GM21825 (cell line): ENCODE data around the gene ANKLE2.

ENCODE experiments used
- ATAC-seq: cut with Tn5 transposase; IDR thresholded peaks from one replicate; pipeline ENCODE4 v1.9.1; 2021; ENCODE audit warnings: mild to moderate bottlenecking, moderate library complexity; ENCODE audit not compliant: unreplicated experiment

ANKLE2 gene

GRCh38 chr12:132747395-132747794 is 14.2 kb downstream of the ANKLE2 start:
- no peak for ATAC-seq

GRCh38 chr12:132746613-132747012 is 15.0 kb downstream of the ANKLE2 start:
- ATAC-seq = no peak

GRCh38 chr12:132743831-132744230 is 17.8 kb downstream of the ANKLE2 start:
- ATAC-seq = no peak

GRCh38 chr12:132741620-132742019 is 20.0 kb downstream of the ANKLE2 start:
- ATAC-seq = no peak

- no peak for ATAC-seq
These were observed 21.0 kb downstream of the ANKLE2 start for GRCh38 chr12:132740652-132741051.

- no peak for ATAC-seq
These were observed 21.4 kb downstream of the ANKLE2 start for GRCh38 chr12:132740313-132740646.

GRCh38 chr12:132739600-132740312 is 21.9 kb downstream of the ANKLE2 start:
- ATAC-seq = no peak

- ATAC-seq = no peak
These were observed 24.7 kb downstream of the ANKLE2 start for GRCh38 chr12:132736913-132737312.

GRCh38 chr12:132736378-132736777 is 25.3 kb downstream of the ANKLE2 start:
- ATAC-seq = no peak

- no peak for ATAC-seq
These were observed 26.1 kb downstream of the ANKLE2 start for GRCh38 chr12:132735496-132735895.

GRCh38 chr12:132734206-132734605 is 27.4 kb downstream of the ANKLE2 start:
- no peak for ATAC-seq

GRCh38 chr12:132731574-132731973 is 30.1 kb downstream of the ANKLE2 start:
- ATAC-seq = no peak

GRCh38 chr12:132730353-132730752 is 31.3 kb downstream of the ANKLE2 start:
- ATAC-seq = no peak

- no peak for ATAC-seq
These were observed 31.9 kb downstream of the ANKLE2 start for GRCh38 chr12:132729541-132730320.

- ATAC-seq = no peak
These were observed 33.1 kb downstream of the ANKLE2 start for GRCh38 chr12:132728502-132728901.

- ATAC-seq = no peak
These were observed 34.4 kb downstream of the ANKLE2 start for GRCh38 chr12:132727091-132727794.

GRCh38 chr12:132726386-132726785 is 35.2 kb downstream of the ANKLE2 start:
- no peak for ATAC-seq

GRCh38 chr12:132724506-132725241 is 37.0 kb downstream of the ANKLE2 start:
- ATAC-seq = no peak

- no peak for ATAC-seq
These were observed 37.9 kb downstream of the ANKLE2 start for GRCh38 chr12:132723764-132724140.

GRCh38 chr12:132723015-132723763 is 38.4 kb downstream of the ANKLE2 start:
- no peak for ATAC-seq
